Left cardiac atrium (tissue), 4 donors: ENCODE data around the gene QPRT. TPM values are rescaled to one million over a fixed set of nuclear protein-coding genes. Genes with fewer than 3 reads are reported as not detected.
A peak's percentile ranks its signal among the peaks of the same experiment; 100 is the strongest.
"Not testable (repeated sequence)": the region's sequence is repeated elsewhere in the genome, so short reads cannot be mapped to it uniquely, and the experiment has no call there.

ENCODE experiments used
- ATAC-seq, 2 donors: fragments of 200-7000 bp; cut with Tn5 transposase; one replicate each; pipeline ENCODE4 v1.9.1; 2020; ENCODE audit warnings: mild to moderate bottlenecking in 2 of 2, moderate library complexity in 2 of 2
- DNase-seq: peaks from one replicate; pipeline ENCODE4 v3.0.0-alpha.2; 2020
- intact Hi-C, 2 donors: fragments of 100-400 bp; cut with DNase I; formaldehyde crosslinking; loops; one replicate each; pipeline versions ENCODE4 v1.14.1 to v1.15.1; 2022 to 2023
- total RNA-seq, 2 donors: library from RNA; stranded (reverse); fragmentation: NEBNext Ultra II Directional; extraction: Animal tissue kit (Norgen Biotek cat#: 25700); gene quantifications; one replicate each; pipeline ENCODE4 v1.2.1, GENCODE V29; 2021
- donor health status: DM: no; HTN: yes; CAD: no.
- donor health status: DM: no; HTN: yes; CAD: no; lungs with severe emphysema.
- donor health status: DM: yes; HTN: yes; CAD: no.
- donor health status: Dilated cardiomyopathy.

The QPRT gene
- total RNA-seq, 2 donors from 2014 or later: 20.4 to 22.0 TPM

DNA sequence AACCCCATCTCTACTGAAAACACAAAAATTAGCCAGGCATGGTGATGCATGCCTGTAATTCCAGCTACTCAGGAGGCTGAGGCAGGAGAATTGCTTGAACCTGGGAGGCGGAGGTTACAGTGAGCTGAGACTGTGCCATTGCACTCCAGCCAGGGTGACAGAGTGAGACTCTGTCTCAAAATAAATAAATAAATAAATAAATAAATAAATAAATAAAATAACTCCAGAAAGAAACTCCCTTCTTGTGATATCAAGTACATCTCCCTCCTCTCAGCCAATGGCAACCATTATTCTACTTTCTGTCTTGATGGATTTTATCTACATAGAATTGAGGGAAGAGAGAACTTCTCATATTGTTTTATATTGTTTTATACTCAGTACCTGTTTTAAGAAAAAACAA, 28.2 kb downstream of the QPRT start:
- DNase-seq, ATAC-seq: not testable (repeated sequence)
- intact Hi-C loops: loop anchor here (10.0 kb wide), 2 partner anchors 138 to 318 kb away; partner anchors contain the start of gene C16orf92 (in 1 of the 2)

DNA sequence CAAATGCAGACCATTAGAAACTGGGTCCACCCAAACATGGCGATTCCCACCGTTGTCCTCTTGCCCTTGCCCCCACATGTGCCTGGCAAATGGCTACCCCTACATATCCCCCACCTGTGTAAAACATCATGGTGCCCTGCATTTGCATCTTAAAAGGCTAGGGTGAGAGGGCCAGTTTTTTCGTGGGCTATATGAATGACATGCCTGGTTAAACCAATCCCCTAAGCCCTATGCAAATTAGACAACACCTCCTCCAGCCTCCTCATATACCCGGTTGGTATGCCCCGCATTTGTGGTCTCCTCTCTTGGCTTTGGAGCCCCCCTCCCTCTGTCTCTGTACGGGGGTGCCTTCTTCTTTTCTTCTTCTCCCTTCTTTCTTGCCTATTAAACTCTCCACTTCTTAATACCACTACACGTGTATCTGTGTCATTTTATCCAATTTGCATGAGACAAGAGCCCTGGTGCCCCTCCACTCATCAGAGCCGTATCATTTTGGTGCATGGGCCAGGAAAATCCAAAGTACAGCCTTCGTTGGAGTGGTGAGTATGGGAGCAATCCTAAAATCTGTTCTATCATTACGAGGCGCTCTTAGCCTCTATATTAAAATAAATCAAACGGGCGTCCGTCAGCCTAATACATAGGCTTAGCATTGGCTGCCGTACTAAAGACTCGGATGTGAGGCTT, 30.1 kb downstream of the QPRT start:
- no peak for ATAC-seq
- DNase-seq: no peak
- intact Hi-C loops: loop anchor here (10.0 kb wide), 2 partner anchors 136 to 316 kb away; partner anchors contain the start of gene C16orf92 (in 1 of the 2)

DNA sequence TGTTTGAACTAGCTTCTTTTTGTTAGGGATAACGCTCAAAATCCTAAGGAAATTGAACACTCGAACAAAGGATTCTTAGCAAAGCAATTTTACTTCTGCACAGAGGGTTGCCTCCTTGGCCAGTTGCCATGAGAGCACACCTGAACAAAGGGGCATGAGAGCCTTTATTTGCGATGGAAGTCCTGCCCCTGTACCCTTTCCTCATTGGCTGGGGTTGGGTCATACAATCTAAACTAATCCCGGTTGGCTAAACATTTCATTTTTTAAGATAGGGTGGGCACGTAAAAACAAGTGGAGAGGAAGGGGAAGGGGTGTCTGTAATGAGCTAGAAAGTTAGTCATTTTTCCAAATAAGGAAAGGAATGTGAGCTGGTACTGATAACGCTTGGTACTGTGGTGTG, 30.7 kb downstream of the QPRT start:
- intact Hi-C loops: loop anchor here (10.0 kb wide), 2 partner anchors 135 to 315 kb away; partner anchors contain the start of gene C16orf92 (in 1 of the 2)
- not testable (repeated sequence) for DNase-seq
- peak in 1 of 2 donors; percentile 11 for ATAC-seq

DNA sequence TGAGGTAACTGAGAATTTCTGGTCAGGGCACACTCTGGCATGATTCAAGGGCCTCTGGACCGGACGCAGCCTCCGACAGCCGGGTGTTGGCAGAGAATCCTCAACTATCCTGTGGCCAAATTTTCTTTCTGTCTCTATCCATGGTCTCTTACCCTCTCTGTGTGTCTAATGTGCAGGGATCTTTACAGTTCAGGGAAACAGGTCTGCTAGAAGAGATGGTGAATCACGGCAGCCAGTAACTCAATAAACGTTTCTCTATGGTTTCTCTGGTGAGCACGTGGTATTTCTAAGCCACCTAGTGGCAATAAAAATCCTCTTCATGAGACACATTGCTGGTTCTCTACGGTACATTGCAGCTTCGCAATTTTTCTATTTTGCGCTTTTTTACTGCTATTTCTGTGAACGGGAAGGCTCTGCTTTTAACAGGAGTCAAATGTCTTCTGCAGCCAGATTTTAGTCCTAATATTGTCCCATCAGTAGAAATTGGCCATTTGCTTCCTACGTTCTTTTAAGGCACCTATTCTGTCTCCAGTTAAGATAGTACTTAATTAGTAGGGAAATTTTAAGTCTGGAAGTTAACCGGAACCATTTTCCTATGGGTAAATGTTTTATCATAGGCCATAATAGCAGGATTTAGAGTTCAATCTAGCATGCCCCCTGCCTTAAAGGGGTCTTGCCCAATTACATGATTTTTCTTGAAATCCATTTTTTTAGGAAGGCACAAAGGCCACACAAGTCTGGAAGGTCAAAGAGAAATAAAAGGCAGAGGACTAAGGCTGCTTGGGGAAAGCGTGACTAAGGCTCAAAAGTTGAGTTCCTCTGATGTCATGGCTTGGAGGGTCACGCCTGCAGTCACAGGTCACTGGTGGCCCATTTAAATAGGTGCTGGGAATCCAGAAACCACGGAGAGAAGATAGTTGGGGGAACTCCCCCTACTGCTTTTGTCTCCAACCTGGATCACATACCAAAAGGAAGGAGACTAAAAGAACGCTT, 31.5 kb downstream of the QPRT start:
- peak; percentile 87 to 91 for ATAC-seq
- DNase-seq: no peak
- intact Hi-C loops: no loop called here

DNA sequence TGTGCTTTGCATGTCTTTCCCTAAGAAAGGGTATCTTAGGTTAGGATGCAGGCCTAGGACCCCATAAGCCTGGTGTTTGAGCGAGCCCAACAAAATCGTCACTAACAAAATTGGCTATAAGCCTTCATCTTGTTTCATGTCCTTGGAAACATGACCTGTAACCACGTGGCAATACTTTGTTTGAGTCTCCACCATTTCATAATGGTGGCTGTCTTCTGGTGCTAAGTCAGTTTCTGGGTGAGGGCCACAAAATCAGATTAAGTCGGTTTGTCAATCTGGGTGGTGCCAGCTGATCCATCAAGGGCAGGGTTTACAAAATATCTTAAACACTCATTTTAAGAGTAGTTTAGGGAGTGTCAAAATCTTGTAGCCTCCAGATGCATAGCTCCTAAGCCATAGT, 33.8 kb downstream of the QPRT start:
- intact Hi-C loops: no loop called here
- no peak for DNase-seq

DNA sequence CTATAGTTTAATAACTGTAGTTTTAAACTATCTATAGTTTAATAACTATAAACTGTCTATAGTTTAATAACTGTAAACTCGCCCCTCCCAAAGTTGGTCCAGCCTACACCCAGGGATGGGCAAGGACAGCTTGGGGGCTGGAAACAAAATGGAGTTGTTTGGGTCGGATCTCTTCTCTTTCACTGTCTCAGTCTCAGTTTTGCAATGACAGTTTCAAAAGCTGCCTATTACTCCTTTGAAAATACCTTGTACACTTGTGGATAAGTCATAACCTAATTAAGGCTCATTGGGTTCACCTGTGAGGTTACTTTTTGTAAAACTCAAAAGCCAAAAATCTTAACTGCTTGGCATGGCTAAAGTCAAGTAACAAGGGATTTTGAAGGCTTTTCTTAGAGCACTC, 35.4 kb downstream of the QPRT start:
- intact Hi-C loops: no loop called here
- ATAC-seq (no peak), DNase-seq (no peak)

More for the DNA sequence above, 33.8 kb downstream of the QPRT start:
- no peak for ATAC-seq

DNA sequence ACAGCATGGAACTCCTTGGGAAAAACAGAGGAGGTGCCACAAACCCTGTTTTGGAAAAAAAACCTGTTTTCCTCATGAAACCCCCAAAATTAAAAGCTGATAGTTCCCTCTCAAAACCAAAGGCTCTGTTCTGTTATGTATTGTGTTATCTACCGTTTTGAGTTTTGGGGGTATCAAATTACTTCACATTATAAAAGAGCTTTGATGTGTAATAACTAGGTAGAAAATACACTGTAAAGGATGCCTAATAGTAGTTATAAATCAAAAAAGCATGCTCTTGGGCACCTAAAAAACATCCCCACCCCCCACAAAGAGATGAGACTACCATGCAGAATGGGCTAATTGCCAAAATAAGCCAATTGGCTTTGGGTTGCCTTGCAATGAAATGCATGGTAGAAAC, 36.0 kb downstream of the QPRT start:
- DNase-seq: no peak
- intact Hi-C loops: no loop called here
- ATAC-seq: no peak

DNA sequence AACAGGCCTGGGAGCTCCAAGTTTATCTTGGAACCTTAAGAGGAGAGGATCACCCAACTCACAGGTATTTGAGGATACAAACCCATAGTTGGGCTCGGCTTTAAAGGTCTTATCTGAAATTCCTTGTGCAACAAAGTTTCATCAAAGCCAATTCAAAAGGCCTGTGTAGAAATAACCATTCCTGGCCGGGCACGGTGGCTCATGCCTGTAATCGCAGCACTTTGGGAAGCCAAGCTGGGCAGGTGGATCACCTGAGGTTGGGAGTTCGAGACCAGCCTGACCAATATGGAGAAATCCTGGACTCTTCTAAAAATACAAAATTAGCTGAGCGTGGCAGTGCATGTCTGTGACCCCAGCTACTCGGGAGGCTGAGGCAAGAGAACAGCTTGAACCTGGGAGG, 38.1 kb downstream of the QPRT start:
- intact Hi-C loops: no loop called here
- no peak for ATAC-seq
- DNase-seq: no peak

DNA sequence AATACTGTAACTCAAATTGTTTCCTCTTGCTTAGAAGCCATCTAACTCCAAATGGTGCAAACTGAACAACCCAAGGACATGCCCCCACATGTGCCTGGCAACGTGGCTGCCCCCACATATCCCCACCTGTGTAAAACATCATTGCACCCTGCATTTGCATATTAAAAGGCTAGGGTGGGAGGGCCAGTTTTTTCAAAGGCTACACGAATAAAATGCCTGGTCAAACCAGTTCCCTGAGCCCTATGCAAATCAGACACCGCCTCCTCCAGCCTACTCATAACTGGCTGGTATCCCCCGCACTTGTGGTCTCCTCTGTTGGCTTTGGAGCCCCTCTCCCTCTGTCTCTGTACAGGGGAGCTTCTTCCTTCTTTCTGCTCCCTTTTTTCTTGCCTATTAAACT, 40.1 kb downstream of the QPRT start:
- no peak for ATAC-seq
- DNase-seq: no peak
- intact Hi-C loops: no loop called here

DNA sequence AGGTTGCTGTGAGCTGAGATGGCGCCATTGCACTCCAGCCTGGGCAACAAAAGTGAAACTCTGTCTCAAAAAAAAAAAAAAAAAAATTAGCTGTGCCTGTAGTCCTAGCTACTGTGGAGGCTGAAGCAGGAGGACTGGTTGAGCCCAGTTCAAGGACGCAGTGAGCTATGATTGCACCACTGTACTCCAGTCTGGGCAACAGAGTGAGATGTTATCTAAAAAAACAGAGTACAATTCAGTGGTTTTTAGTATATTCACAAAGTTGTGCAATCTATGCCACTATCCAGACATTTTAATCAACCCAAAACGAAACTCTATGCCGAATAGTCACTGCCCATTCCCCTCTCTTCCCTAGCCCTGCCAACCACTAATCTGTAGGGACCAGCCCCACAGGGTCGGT, 41.7 kb downstream of the QPRT start:
- ATAC-seq: no peak
- intact Hi-C loops: no loop called here
- no peak for DNase-seq

DNA sequence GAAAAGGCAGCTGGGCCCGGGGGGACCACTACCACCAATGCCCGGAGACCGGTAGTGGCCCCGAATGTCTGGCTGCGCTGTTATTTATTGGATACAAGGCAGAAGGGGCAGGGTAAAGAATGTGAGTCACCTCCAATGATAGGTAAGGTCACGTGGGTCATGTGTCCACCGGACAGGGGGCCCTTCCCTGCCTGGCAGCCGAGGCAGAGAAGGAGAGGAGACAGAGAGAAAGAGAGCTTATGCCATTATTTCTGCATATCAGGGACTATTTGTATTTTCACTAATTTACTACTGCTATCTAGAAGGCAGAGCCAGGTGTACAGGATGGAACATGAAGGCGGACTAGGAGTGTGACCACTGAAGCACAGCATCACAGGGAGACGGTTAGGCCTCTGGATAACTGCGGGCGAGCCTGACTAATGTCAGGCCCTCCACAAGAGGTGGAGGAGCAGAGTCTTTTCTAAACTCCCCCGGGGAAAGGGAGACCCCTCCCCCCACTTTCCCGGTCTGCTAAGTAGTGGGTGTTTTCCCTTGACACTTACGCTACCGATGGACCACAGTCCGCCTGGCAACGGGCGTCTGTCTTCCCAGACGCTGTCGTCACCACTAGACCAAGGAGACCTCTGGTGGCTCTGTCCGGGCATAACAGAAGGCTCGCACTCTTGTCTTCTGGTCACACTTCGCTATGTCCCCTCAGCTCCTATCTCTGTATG, 42.3 kb downstream of the QPRT start:
- ATAC-seq (peak; percentile 81 to 82), DNase-seq (peak; percentile 79)
- intact Hi-C loops: not testable (repeated sequence)

DNA sequence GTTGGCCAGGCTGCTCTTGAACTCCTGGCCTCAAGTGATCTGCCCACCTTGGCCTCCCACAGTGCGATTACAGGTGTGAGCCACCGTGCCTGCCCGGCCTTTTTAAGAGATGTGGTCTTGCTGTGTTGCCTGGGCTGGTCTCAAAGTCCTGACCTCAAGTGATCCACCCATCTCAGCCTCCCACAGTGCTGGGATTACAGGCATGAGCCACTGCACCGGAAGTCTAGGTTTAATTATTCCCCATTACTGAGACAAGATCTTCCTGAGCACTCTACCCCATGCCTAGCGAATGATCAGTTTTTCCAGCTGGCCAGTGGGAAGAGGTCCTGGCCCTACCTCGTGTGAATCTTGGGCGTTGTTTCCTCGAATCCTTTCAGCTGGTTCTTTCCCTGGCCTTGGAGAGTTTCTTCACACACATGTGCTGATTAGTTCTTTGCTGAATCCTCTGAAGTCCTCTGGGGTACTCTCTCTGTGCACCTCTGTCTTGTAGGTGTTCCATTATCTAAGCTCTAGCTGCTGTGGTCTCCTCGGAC, 47.9 kb downstream of the QPRT start:
- no peak for ATAC-seq
- intact Hi-C loops: no loop called here

DNA sequence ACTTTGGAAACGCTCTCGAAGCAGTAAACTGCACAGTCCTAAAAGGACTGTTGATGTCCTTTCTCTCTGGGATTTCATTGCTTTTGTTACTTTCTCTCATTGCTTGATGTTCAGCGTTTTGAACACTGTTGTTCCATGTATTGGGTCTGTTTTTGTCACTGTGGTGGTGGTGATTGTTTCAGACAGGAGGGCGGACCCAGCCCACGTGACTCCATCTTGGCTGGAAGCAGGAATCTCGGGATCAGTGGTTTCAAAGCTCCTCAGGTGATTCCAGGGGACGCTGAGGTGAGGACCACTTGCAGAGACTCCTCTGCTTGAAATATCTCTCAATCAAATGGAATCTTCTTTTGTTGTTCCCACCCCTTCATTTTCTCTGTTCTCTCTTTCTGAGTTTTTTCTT, 48.5 kb downstream of the QPRT start:
- no peak for DNase-seq
- intact Hi-C loops: no loop called here
- no peak for ATAC-seq

More for the DNA sequence above, 47.9 kb downstream of the QPRT start:
- no peak for DNase-seq

DNA sequence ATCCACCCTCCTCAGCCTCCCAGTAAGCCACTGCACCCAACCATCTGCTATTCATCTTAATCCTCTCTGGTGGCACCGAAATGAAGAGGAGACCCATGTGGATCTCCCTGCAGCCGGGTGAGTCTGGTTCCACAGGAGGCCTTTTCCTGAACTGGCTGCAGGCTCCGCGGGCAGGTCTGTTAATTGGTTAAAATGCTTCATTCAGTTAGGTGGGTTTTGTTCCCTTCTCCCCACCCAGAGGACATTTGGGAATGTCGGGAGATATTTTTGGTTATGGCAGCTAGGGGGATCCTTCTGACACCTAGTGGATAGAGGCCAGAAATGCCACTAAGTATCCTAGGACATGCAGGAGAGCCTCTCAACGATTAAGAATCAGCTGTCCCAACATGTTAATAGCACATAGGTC, 50.1 kb downstream of the QPRT start:
- intact Hi-C loops: no loop called here
- ATAC-seq: peak; percentile 57 to 71
- no peak for DNase-seq

DNA sequence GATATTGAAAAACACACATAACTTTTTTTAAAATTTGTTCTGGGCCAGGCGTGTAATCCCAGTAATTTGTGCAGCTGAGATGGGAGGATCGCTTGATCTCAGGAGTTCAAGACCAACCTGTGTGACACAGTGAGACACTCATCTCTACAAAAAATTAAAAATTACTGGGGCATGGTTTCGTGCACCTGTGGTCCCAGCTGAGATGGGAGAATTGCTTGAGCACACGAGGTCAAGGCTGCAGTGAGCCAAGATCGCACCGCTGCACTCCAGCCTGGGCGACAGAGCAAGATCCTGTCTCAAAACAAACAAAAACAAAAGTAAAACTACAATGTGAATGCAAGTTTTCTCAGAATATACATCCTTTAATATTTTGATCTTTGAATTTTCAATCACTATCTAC, 51.7 kb downstream of the QPRT start:
- intact Hi-C loops: no loop called here
- no peak for ATAC-seq

DNA sequence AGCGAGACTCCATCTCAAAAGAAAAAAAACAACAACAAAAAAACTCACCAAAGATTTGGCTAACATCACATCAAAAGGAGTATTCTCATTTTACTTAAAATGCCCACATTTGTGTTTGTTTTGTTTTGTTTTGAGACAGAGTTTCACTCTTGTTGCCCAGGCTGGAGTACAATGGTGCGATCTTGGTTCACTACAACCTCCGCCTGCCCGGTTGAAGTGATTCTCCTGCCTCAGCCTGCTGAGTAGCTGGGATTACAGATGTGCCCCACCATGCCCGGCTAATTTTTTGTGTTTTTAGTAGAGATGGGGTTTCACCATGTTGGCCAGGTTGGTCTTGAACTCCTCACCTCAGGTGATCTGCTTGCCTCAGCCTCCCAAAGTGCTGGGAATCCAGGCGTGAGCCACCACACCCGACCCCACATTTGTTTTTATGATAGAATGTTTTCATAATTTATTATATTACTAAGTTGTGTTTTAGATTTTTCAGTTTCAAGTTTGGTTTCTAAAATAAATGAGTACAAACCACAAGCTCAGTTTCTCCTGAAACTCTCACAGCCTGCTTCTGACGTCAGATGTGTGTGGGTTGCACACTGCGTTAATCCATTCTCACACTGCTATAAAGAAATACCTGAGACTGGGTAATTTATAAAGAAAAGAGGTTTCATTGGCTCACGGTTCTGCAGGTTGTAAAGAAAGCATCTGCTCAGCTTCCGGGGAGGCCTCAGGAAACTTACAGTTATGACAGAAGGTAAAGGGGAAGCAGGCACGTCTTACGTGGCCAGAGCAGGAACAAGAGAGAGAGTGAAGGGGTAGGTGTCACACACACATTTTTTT, 53.0 kb downstream of the QPRT start:
- intact Hi-C loops, DNase-seq, ATAC-seq: not testable (repeated sequence)

More for the DNA sequence above, 51.7 kb downstream of the QPRT start:
- DNase-seq: no peak

DNA sequence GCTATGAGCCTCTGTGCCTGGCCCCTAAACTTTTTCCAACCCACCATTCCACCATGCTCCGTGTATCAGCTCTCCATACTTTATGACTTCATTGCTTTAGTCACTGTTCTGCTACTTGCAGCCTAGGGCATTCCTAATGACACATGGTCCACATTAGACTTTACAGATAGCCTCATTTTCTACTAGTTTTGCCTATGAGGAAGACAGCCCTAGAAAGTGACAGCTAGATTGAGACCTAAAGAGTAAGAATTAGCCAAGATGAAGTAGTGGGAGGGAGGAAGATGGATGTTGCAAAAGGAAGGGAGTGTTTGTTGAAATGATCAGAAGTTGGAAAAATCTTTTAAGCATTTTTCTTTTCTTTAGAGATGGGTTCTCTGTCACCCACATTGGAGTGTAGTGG, 55.8 kb downstream of the QPRT start:
- intact Hi-C loops: no loop called here
- no peak for DNase-seq
- ATAC-seq: no peak

DNA sequence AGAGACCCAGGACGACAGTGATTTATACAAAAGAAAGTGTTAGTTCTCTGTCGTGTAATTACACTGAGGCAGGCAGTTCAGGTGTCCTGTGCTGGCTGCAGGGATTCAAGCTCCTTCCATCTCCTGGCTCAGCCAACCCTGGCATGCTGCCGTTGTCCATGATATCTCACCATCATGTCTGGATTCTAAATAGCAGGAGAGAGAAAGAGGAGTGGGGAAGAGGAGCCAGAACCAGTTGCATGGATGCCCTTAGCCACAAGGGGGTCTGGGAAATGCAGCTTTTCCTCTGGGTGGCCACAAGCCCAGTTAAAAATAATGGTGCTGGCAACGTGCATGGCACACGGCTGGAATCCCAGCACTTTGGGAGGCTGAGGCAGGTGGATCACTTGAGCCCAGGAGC, 57.1 kb downstream of the QPRT start:
- ATAC-seq: no peak
- intact Hi-C loops: no loop called here
- no peak for DNase-seq
